Measurements from ENCODE around the gene CD2AP. TPM values are rescaled to one million over a fixed set of nuclear protein-coding genes. Genes with fewer than 3 reads are reported as not detected.

The CD2AP gene
- total and polyA plus RNA-seq, 2 of the 8 experiments (the other 6 are each of a cell fraction or from before 2014, with no cell fraction given), result 8.6 to 75.6 TPM

DNA sequence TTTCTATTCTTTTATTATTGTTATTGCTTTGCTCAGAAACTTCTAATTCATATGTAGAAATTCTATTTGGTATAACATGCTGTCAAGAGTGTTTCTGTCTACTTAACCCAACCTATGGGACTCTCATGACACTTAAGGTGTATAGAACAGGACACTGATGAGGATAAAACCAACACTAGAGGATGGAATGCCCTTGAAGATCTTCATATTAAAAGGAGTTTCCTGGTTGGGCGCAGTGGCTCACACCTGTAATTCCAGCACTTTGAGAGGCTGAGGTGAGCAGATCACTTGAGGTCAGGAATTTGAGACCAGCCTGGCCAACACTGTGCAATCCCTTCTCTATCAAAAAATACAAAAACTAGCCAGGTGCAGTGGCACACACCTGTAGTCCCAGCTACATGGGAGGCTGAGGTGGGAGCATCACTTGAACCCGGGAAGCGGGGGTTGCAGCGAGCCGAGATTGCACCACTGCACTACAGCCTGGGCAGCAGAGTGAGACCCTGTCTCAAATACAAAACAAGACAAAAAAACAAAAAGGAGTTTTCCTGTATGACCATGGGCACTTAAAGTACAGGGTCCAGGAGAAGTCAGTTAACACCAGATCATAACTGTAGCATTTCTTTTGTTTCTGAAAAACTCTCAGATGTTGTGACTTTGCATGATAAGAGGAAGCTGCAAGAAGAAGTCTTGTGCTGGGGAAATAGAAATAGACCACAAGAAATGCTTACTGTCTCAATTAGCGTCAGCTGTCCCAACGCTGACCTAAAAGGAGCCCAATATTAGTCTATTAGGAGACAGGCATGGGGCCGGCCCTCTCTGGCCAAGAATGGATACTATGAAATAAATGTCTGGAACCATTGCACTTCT, 38.9 kb upstream of the CD2AP start:
- WGBS, 2 experiments (ENCODE audit: extremely low coverage in 1 of 2, insufficient coverage in 1 of 2, insufficient read length in 1 of 2, insufficient replicate concordance in 2 of 2, low coverage in 1 of 2, low lambda C conversion rate in 2 of 2, missing lambda C conversion rate in 1 of 2), result 96% methylated on average over 8 of the region's 8 CpGs; no CpG with 5 or more reads in 1 of the 2 experiments
- Histone ChIP-seq H3K56ac (replicated peaks; ENCODE audit: insufficient read length, low read depth, low read length) (no peak overlapping the region), H3K4me1 (replicated peaks in 1 of 4; ENCODE audit: control insufficient read depth in 3 of 4, insufficient read depth in 4 of 4, low read length in 3 of 4) (no peaks in the 10 kb centered on the region), H3K79me2 (ENCODE audit: control insufficient read depth in 1 of 2, insufficient read depth in 2 of 2, low read length in 2 of 2) (no peaks in the 10 kb centered on the region), H3K79me1 (ENCODE audit: low read depth, low read length) (no peaks in the 10 kb centered on the region), H3K4ac (replicated peaks; ENCODE audit: insufficient read length, low read depth, low read length) (no peak overlapping the region), H3K9me3 (ENCODE audit: insufficient read depth in 2 of 2, low read depth in 1 of 2, low read length in 1 of 2) (peaks cover 0 to 2% of the 10 kb centered on the region in 2 experiments; a peak in 1 of 4 replicates), H3K4me2 (ENCODE audit: insufficient read depth in 1 of 2, low read depth in 2 of 2, low read length in 2 of 2) (no peak overlapping the region), H2BK15ac (ENCODE audit: low read length) (no peak overlapping the region), H3K23me2 (ENCODE audit: low read depth, low read length) (no peaks in the 10 kb centered on the region), H3K14ac (ENCODE audit: insufficient read length) (no peak overlapping the region), H2BK12ac (ENCODE audit: low read depth, low read length) (no peak overlapping the region), H2BK120ac (replicated peaks; ENCODE audit: low read depth, low read length) (no peak overlapping the region), H2BK20ac (ENCODE audit: low read length) (no peak overlapping the region), H4K8ac (ENCODE audit: extremely low read depth, insufficient read depth, low read length) (no peak overlapping the region), H3K27ac (ENCODE audit: low read depth, low read length) (no peak overlapping the region), H4K20me1 (replicated peaks in 1 of 2; ENCODE audit: control insufficient read depth in 1 of 2, insufficient read depth in 2 of 2, low read length in 2 of 2) (no peaks in the 10 kb centered on the region), H2BK5ac (ENCODE audit: low read depth, low read length) (no peak overlapping the region), H4K5ac (ENCODE audit: insufficient read length, low read depth, low read length) (no peak overlapping the region), H3K18ac (ENCODE audit: extremely low read depth, low read length) (no peak overlapping the region), H3K9ac (replicated peaks in 1 of 4; ENCODE audit: extremely low read depth in 1 of 4, low read depth in 3 of 4, low read length in 3 of 4) (no peak overlapping the region), H2AK5ac (ENCODE audit: low read depth, low read length) (no peak overlapping the region), H3K4me3 (ENCODE audit: extremely low read depth in 1 of 4, insufficient read depth in 2 of 4, low read depth in 3 of 4, low read length in 4 of 4) (no peak overlapping the region), H2AFZ (ENCODE audit: low read length) (no peak overlapping the region), H4K91ac (replicated peaks; ENCODE audit: insufficient read length, low read length) (no peak overlapping the region), H3K36me3 (ENCODE audit: control insufficient read depth in 2 of 4, insufficient read depth in 4 of 4, low read length in 3 of 4) (no peaks in the 10 kb centered on the region; a peak in 1 of 8 replicates), H3K23ac (ENCODE audit: insufficient read length) (no peak overlapping the region), H3K27me3 (replicated peaks in 1 of 4; ENCODE audit: control insufficient read depth in 3 of 4, extremely low read depth in 1 of 4, insufficient read depth in 3 of 4, low read length in 3 of 4) (no peaks in the 10 kb centered on the region)
- TF ChIP-seq, protein P1, sequence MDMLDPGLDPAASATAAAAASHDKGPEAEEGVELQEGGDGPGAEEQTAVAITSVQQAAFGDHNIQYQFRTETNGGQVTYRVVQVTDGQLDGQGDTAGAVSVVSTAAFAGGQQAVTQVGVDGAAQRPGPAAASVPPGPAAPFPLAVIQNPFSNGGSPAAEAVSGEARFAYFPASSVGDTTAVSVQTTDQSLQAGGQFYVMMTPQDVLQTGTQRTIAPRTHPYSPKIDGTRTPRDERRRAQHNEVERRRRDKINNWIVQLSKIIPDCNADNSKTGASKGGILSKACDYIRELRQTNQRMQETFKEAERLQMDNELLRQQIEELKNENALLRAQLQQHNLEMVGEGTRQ (IDR thresholded peaks at IDR 0.05; ENCODE audit: low read length), result no peak
- TF ChIP-seq CEBPB (IDR thresholded peaks at IDR 0.05; ENCODE audit: low read depth, low read length) (no peak), KDM4A (IDR thresholded peaks at IDR 0.05; ENCODE audit: low read depth, low read length, severe bottlenecking) (no peak), SP2 (IDR thresholded peaks at IDR 0.05; ENCODE audit: low read length) (no peak), SP4 (IDR thresholded peaks at IDR 0.05; ENCODE audit: low read length) (no peak), BACH1 (IDR thresholded peaks at IDR 0.05; ENCODE audit: low read length) (no peak), E2F6 (IDR thresholded peaks at IDR 0.05) (no peak), RAD21 (IDR thresholded peaks at IDR 0.05 in 1 of 2, conservative IDR thresholded peaks at IDR 0.05 in 1 of 2; ENCODE audit: low read depth in 2 of 2, low read length in 2 of 2) (no peak)
- DNase-seq (ENCODE audit: low read depth in 1 of 2, low spot score in 2 of 2), result no peak
- FAIRE-seq, result no peak
- ChIA-PET POLR2A (ENCODE audit: partially characterized antibody) (no interaction called here), CTCF (ENCODE audit: partially characterized antibody) (no interaction called here)
